Hepatocyte (in vitro differentiated cells): ENCODE results near the gene FGD4. TPM values are rescaled to one million over a fixed set of nuclear protein-coding genes. Genes with fewer than 3 reads are reported as not detected.

Experiments used
- DNase-seq: peaks from one replicate; pipeline ENCODE4 v3.0.0-alpha.2; 2016; ENCODE audit warnings: low spot score
- H2AFZ ChIP-seq: fragments of 200-600 bp; sonication (generic); 2 replicates; pipeline ENCODE4 v1.6.0; 2016; ENCODE audit warnings: antibody characterized with exemption, mild to moderate bottlenecking
- H3K27ac ChIP-seq: fragments of 200-600 bp; sonication (generic); 2 replicates; pipeline ENCODE4 v1.5.1; 2016; ENCODE audit warnings: mild to moderate bottlenecking
- H3K27me3 ChIP-seq: fragments of 200-600 bp; sonication (generic); 2 replicates; pipeline ENCODE4 v1.6.1; 2016
- H3K36me3 ChIP-seq: fragments of 200-600 bp; sonication (generic); replicated peaks from 2 replicates; pipeline ENCODE4 v1.5.1; 2016; ENCODE audit warnings: low read depth; ENCODE audit not compliant: insufficient read depth
- H3K4me1 ChIP-seq: fragments of 200-600 bp; sonication (generic); 2 replicates; pipeline ENCODE4 v1.5.1; 2016; ENCODE audit warnings: mild to moderate bottlenecking, moderate library complexity; ENCODE audit not compliant: insufficient read depth
- H3K4me2 ChIP-seq: fragments of 200-600 bp; sonication (generic); 2 replicates; pipeline ENCODE4 v1.6.0; 2016
- H3K4me3 ChIP-seq: fragments of 200-600 bp; sonication (generic); 2 replicates; pipeline ENCODE4 v1.5.1; 2016; ENCODE audit warnings: mild to moderate bottlenecking
- H3K79me2 ChIP-seq: fragments of 200-600 bp; sonication (generic); 2 replicates; pipeline ENCODE4 v1.6.0; 2017; ENCODE audit warnings: mild to moderate bottlenecking
- H3K9me2 ChIP-seq: fragments of 200-600 bp; sonication (generic); replicated peaks from 2 replicates; pipeline ENCODE4 v1.6.0; 2017; ENCODE audit warnings: mild to moderate bottlenecking; ENCODE audit not compliant: insufficient read depth
- H3K9me3 ChIP-seq: fragments of 200-600 bp; sonication (generic); 2 replicates; pipeline ENCODE4 v1.5.1; 2016; ENCODE audit warnings: low read depth, mild to moderate bottlenecking
- H4K20me1 ChIP-seq: fragments of 200-600 bp; sonication (generic); 2 replicates; pipeline ENCODE4 v1.6.0; 2016; ENCODE audit warnings: mild to moderate bottlenecking; ENCODE audit not compliant: insufficient read depth, poor library complexity, severe bottlenecking
- EZH2 ChIP-seq: fragments of 200-600 bp; sonication (generic); IDR thresholded peaks from 2 replicates; pipeline ENCODE4 v1.6.1; 2016; ENCODE audit warnings: antibody characterized with exemption, mild to moderate bottlenecking, borderline replicate concordance
- EZH2phosphoT487 ChIP-seq: fragments of 200-600 bp; sonication (generic); IDR thresholded peaks from one replicate; pipeline ENCODE4 v1.6.1; 2018; ENCODE audit warnings: antibody characterized with exemption, mild to moderate bottlenecking, low read depth, moderate library complexity; ENCODE audit not compliant: unreplicated experiment, severe bottlenecking
- WGBS: methylation state at CpG from one replicate; pipeline ENCODE4 v1.1.6; 2016; ENCODE audit warnings: low lambda C conversion rate; ENCODE audit errors: missing lambda C conversion rate; 5-methylcytosine and 5-hydroxymethylcytosine counted together
- polyA plus RNA-seq: library from polyadenylated mRNA; unstranded; fragments of >200 nt; fragmentation: Nextera tagmentation; extraction: Ambion mirVana; gene quantifications from 2 replicates; pipeline ENCODE4 v1.2.1, GENCODE V29; 2016
- total RNA-seq: library from RNA; depleted of rRNA; stranded (reverse); fragments of >200 nt; gene quantifications from 2 replicates; pipeline ENCODE4 v1.2.3, GENCODE V29; 2014
- TF ChIP-seq, protein P1 (sequence below): fragments of 200-600 bp; sonication (generic); IDR thresholded peaks from 2 replicates; pipeline ENCODE4 v1.5.1; 2016; ENCODE audit warnings: antibody characterized with exemption, mild to moderate bottlenecking; ENCODE audit not compliant: poor library complexity

The FGD4 gene
- total and polyA plus RNA-seq, 2 experiments from 2014 or later, result 15.2 to 41.5 TPM

DNA sequence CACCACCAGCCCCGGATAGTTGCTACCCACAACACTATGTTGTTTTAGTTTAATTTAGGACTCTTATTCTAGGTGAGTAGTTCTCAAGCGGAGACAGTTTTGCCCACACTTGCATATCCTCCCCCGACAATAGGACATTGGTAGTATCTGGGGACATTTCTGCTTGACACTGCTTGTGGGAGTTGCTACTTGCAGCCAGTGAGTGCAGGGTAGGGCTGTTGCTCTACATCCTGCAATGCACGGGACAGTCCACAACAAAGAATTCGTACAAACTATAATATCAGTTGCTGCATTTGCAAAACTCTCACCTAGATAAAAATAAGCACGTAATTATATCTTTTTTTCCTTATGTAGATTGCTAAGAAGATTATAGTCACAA is 167.9 kb downstream of the FGD4 start:
- no peak for DNase-seq
- Histone ChIP-seq H3K9me2 (no peaks in the 10 kb centered on the region), H3K79me2 (peaks cover 54% of the 10 kb centered on the region), H2AFZ (no peak overlapping the region), H3K4me3 (no peak overlapping the region), H3K4me2 (peak overlapping the region; percentile 47), H3K36me3 (no peaks in the 10 kb centered on the region), H3K27ac (peak overlapping the region; percentile 27), H3K9me3 (no peaks in the 10 kb centered on the region), H3K4me1 (peaks cover 19% of the 10 kb centered on the region), H3K27me3 (no peaks in the 10 kb centered on the region), H4K20me1 (peaks cover 9% of the 10 kb centered on the region)
- TF ChIP-seq EZH2phosphoT487 (no peak), EZH2 (no peak)
- TF ChIP-seq, protein P1, sequence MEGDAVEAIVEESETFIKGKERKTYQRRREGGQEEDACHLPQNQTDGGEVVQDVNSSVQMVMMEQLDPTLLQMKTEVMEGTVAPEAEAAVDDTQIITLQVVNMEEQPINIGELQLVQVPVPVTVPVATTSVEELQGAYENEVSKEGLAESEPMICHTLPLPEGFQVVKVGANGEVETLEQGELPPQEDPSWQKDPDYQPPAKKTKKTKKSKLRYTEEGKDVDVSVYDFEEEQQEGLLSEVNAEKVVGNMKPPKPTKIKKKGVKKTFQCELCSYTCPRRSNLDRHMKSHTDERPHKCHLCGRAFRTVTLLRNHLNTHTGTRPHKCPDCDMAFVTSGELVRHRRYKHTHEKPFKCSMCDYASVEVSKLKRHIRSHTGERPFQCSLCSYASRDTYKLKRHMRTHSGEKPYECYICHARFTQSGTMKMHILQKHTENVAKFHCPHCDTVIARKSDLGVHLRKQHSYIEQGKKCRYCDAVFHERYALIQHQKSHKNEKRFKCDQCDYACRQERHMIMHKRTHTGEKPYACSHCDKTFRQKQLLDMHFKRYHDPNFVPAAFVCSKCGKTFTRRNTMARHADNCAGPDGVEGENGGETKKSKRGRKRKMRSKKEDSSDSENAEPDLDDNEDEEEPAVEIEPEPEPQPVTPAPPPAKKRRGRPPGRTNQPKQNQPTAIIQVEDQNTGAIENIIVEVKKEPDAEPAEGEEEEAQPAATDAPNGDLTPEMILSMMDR, result no peak
- 82% methylated on average over 6 of the region's 6 CpGs for WGBS

DNA sequence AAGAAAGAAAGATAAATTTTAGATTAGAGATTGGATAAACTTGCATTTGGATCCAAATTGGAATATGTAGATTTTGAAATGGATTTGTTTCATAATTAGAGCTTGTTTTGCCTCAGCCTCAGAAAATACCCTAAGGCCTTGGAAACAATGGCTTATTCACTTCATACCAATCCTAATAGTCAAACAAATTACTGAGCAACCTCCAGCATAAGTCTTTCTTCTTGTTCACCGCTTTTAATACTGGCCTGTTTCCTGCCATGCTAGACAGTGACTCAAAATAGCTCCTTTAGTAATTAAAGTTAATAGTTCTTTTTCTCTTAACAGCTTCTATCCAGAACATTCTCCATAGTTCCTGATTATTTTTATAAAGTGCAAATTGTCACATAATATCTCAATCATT is 168.9 kb downstream of the FGD4 start:
- Histone ChIP-seq H2AFZ (no peak overlapping the region), H4K20me1 (peaks cover 9% of the 10 kb centered on the region), H3K9me3 (no peaks in the 10 kb centered on the region), H3K36me3 (no peaks in the 10 kb centered on the region), H3K27me3 (no peaks in the 10 kb centered on the region), H3K4me1 (peaks cover 19% of the 10 kb centered on the region), H3K9me2 (no peaks in the 10 kb centered on the region), H3K79me2 (peaks cover 63% of the 10 kb centered on the region), H3K27ac (no peak overlapping the region), H3K4me3 (no peak overlapping the region), H3K4me2 (no peak overlapping the region)
- DNase-seq, result no peak
- TF ChIP-seq EZH2phosphoT487, result no peak
- no peak for TF ChIP-seq EZH2
- TF ChIP-seq, protein P1, result no peak
- WGBS, result 64% methylated on average over 1 of the region's 1 CpG

DNA sequence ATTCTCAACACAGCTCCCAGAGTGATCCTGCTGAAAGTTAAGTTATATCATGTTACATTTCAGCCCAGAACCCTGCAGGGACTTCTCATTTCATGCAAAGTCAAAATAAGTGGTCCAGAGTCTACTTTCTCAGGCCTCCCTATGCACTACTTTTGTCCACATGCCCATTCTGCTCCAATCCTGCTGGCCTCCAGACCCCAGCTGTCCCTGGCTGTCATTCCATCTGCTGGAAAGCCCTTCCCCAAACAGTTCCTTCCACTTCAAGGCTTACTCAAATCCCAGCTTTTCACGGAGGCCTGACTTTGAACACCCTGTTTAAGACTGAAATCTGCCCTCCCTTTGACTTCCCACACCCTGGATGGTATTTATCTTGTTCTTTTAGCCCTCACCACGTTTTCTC is 169.9 kb downstream of the FGD4 start:
- peaks cover 69% of the 10 kb centered on the region for H3K79me2 ChIP-seq
- no peak for DNase-seq

More for the DNA sequence above, 169.9 kb downstream of the FGD4 start:
- WGBS, result 24% methylated on average over 2 of the region's 2 CpGs
- no peak overlapping the region for H3K4me3 ChIP-seq
- no peaks in the 10 kb centered on the region for H3K27me3 ChIP-seq
- no peaks in the 10 kb centered on the region for H3K36me3 ChIP-seq
- H3K9me3 ChIP-seq, result no peaks in the 10 kb centered on the region
- no peak overlapping the region for H3K4me2 ChIP-seq
- H3K4me1 ChIP-seq, result peaks cover 19% of the 10 kb centered on the region
- no peaks in the 10 kb centered on the region for H3K9me2 ChIP-seq
- H3K27ac ChIP-seq, result no peak overlapping the region
- H4K20me1 ChIP-seq, result peaks cover 9% of the 10 kb centered on the region
- H2AFZ ChIP-seq, result no peak overlapping the region
- TF ChIP-seq EZH2phosphoT487 (no peak), EZH2 (no peak)
- TF ChIP-seq, protein P1, result no peak
